Thyroid gland (tissue), 4 donors: ENCODE data around the gene PGBD5. TPM values are rescaled to one million over a fixed set of nuclear protein-coding genes. Genes with fewer than 3 reads are reported as not detected.

Experiments used
- DNase-seq, 2 donors: peaks; one replicate each; pipeline ENCODE4 v3.0.0-alpha.2; 2019
- H3K27ac ChIP-seq, 3 donors: fragments of 200-600 bp; sonication (generic); 1 replicate in 2 of 3; 2 replicates in 1 of 3; pipeline ENCODE4 v1.5.1; 2016 to 2019; ENCODE audit warnings: mild to moderate bottlenecking in 1 of 3, moderate library complexity in 1 of 3
- H3K27me3 ChIP-seq: fragments of 200-600 bp; sonication (generic); one replicate; pipeline ENCODE4 v1.5.1; 2019
- H3K36me3 ChIP-seq, 2 donors: fragments of 200-600 bp; sonication (generic); one replicate each; pipeline ENCODE4 v1.5.1; 2016 to 2019
- H3K4me1 ChIP-seq, 2 donors: fragments of 200-600 bp; sonication (generic); one replicate each; pipeline ENCODE4 v1.5.1; 2017 to 2019
- H3K4me3 ChIP-seq, 3 donors: fragments of 200-600 bp; sonication (generic); replicated peaks in 1 of 3; 1 replicate in 2 of 3; 2 replicates in 1 of 3; pipeline ENCODE4 v1.5.1; 2016; ENCODE audit warnings: mild to moderate bottlenecking in 1 of 3
- H3K9me3 ChIP-seq: fragments of 200-600 bp; sonication (generic); one replicate; pipeline ENCODE4 v1.5.1; 2017
- CTCF ChIP-seq, 6 experiments: fragments of 200-600 bp in 3 of 6; fragments of 450-650 bp in 3 of 6; sonication (generic) in 3 of 6; IDR thresholded peaks; one replicate each; pipeline ENCODE4 v1.5.1; 2016 to 2019; ENCODE audit warnings: antibody characterized with exemption in 6 of 6, mild to moderate bottlenecking in 2 of 6, inconsistent platforms in 1 of 6, moderate library complexity in 1 of 6
- POLR2A ChIP-seq, 2 donors: fragments of 450-650 bp; IDR thresholded peaks; one replicate each; pipeline ENCODE4 v1.6.1; 2017; ENCODE audit warnings: antibody characterized with exemption in 2 of 2, mild to moderate bottlenecking in 2 of 2, moderate library complexity in 1 of 2
- WGBS, 2 donors: methylation state at CpG; one replicate each; pipeline ENCODE4 v1.1.5; 2017; 5-methylcytosine and 5-hydroxymethylcytosine counted together
- intact Hi-C: fragments of 100-400 bp; cut with DNase I; formaldehyde crosslinking; loops from one replicate; pipeline ENCODE4 v1.15.1; 2023
- total RNA-seq, 4 donors: library from RNA; depleted of rRNA; stranded (reverse); fragments of >200 nt; gene quantifications; one replicate each; pipeline ENCODE4 v1.2.3, GENCODE V29; 2016

Gene PGBD5
- total RNA-seq, 4 donors from 2014 or later = 2.7 to 14.9 (median 6.4) TPM

GRCh38 chr1:230368363-230368762 lies 57.8 kb downstream of the PGBD5 start:
- 77 to 84% methylated on average over 5 of the region's 5 CpGs for WGBS, 2 donors
- H3K36me3 ChIP-seq = no peaks in the 10 kb centered on the region
- intact Hi-C loops = no loop called here
- H3K27ac ChIP-seq = no peak overlapping the region
- no peaks in the 10 kb centered on the region for H3K27me3 ChIP-seq
- peaks cover 9 to 13% of the 10 kb centered on the region in 2 donors for H3K4me1 ChIP-seq
- no peak overlapping the region for H3K4me3 ChIP-seq
- H3K9me3 ChIP-seq = no peaks in the 10 kb centered on the region
- DNase-seq = no peak
- TF ChIP-seq POLR2A (IDR thresholded peaks at IDR 0.05) (no peak), CTCF (IDR thresholded peaks at IDR 0.05) (no peak)

- Histone ChIP-seq H3K36me3 (no peaks in the 10 kb centered on the region), H3K27me3 (no peaks in the 10 kb centered on the region), H3K4me3 (no peak overlapping the region), H3K9me3 (no peaks in the 10 kb centered on the region), H3K4me1 (peaks cover 9 to 13% of the 10 kb centered on the region in 2 donors), H3K27ac (no peak overlapping the region)
- TF ChIP-seq POLR2A (IDR thresholded peaks at IDR 0.05) (no peak), CTCF (IDR thresholded peaks at IDR 0.05) (no peak)
- 90 to 94% methylated on average over 7 of the region's 7 CpGs for WGBS, 2 donors
- intact Hi-C loops = no loop called here
- no peak for DNase-seq
Measured at GRCh38 chr1:230366504-230366915, 59.6 kb downstream of the PGBD5 start.

- Histone ChIP-seq H3K27me3 (no peaks in the 10 kb centered on the region), H3K4me1 (peaks cover 5 to 11% of the 10 kb centered on the region in 2 donors), H3K9me3 (no peaks in the 10 kb centered on the region), H3K36me3 (no peaks in the 10 kb centered on the region), H3K4me3 (no peak overlapping the region), H3K27ac (no peak overlapping the region)
- 72 to 92% methylated on average over 3 of the region's 3 CpGs for WGBS, 2 donors
- intact Hi-C loops = no loop called here
- no peak for DNase-seq
- TF ChIP-seq CTCF (IDR thresholded peaks at IDR 0.05) = no peak
- no peak for TF ChIP-seq POLR2A (IDR thresholded peaks at IDR 0.05)
Measured at GRCh38 chr1:230365723-230366307, 60.3 kb downstream of the PGBD5 start.

GRCh38 chr1:230362949-230363348 lies 63.2 kb downstream of the PGBD5 start:
- 92 to 94% methylated on average over 8 of the region's 8 CpGs for WGBS, 2 donors
- H3K27ac ChIP-seq = no peak overlapping the region
- no peaks in the 10 kb centered on the region for H3K27me3 ChIP-seq
- no peak overlapping the region for H3K4me3 ChIP-seq
- intact Hi-C loops = no loop called here
- DNase-seq = no peak
- H3K36me3 ChIP-seq = no peaks in the 10 kb centered on the region
- H3K4me1 ChIP-seq = peaks cover 10 to 14% of the 10 kb centered on the region in 2 donors
- no peaks in the 10 kb centered on the region for H3K9me3 ChIP-seq
- TF ChIP-seq CTCF (IDR thresholded peaks at IDR 0.05) = no peak
- TF ChIP-seq POLR2A (IDR thresholded peaks at IDR 0.05) = no peak

- Histone ChIP-seq H3K36me3 (no peaks in the 10 kb centered on the region), H3K27ac (no peak overlapping the region), H3K9me3 (no peaks in the 10 kb centered on the region), H3K4me1 (peaks cover 4 to 14% of the 10 kb centered on the region in 2 donors), H3K27me3 (no peaks in the 10 kb centered on the region), H3K4me3 (no peak overlapping the region)
- DNase-seq = no peak
- intact Hi-C loops = no loop called here
- TF ChIP-seq POLR2A (IDR thresholded peaks at IDR 0.05) (no peak), CTCF (IDR thresholded peaks at IDR 0.05) (no peak)
- WGBS, 2 donors = 84 to 92% methylated on average over 9 to 10 of the region's 10 CpGs
Measured at GRCh38 chr1:230361941-230362340, 64.2 kb downstream of the PGBD5 start.
